HEK293 (cell line): ENCODE data around the gene MOSMO.

Experiments used
- CTCF ChIA-PET: fragments of 350-600 bp; formaldehyde crosslinking; extraction: SDS; loops from one replicate; lab custom pipeline; 2021; ENCODE audit warnings: antibody characterized with exemption; lab: Yijun Ruan, JAX
- POLR2A ChIA-PET: fragments of 300-600 bp; formaldehyde crosslinking; extraction: SDS; loops from one replicate; lab custom pipeline; 2020; ENCODE audit warnings: antibody characterized with exemption, inconsistent platforms; lab: Yijun Ruan, JAX
- H3K27ac ChIP-seq: fragments of 200-500 bp; sonication (Bioruptor generic); 2 replicates; pipeline ENCODE4 v1.5.1; 2014; ENCODE audit warnings: low read depth, low read length, control low read depth, inconsistent platforms; ENCODE audit errors: extremely low read depth
- H3K36me3 ChIP-seq, 2 experiments: fragments of 200-500 bp in 1 of 2; sonication (Bioruptor generic) in 1 of 2; 1 replicate in 1 of 2; 2 replicates in 1 of 2; pipeline ENCODE4 v1.5.1; 2014 to 2017; ENCODE audit warnings: inconsistent platforms in 2 of 2, low read length in 2 of 2; ENCODE audit not compliant: control insufficient read depth in 2 of 2, insufficient read depth in 1 of 2
- H3K4me1 ChIP-seq: fragments of 200-500 bp; sonication (Bioruptor generic); 2 replicates; pipeline ENCODE4 v1.5.1; 2014; ENCODE audit warnings: mild to moderate bottlenecking, low read length, inconsistent platforms; ENCODE audit not compliant: control insufficient read depth, insufficient read depth
- H3K4me3 ChIP-seq: 2 replicates; pipeline ENCODE4 v1.5.1; 2011; ENCODE audit warnings: low read depth, mild to moderate bottlenecking, control low read depth, low read length, moderate library complexity
- H3K9me3 ChIP-seq: fragments of 200-500 bp; sonication (Bioruptor generic); 2 replicates; pipeline ENCODE4 v1.5.1; 2014; ENCODE audit warnings: low read depth, low read length, inconsistent platforms; ENCODE audit not compliant: control insufficient read depth, insufficient read depth
- BCL6B ChIP-seq: fragments of 450-650 bp; formaldehyde crosslinking; IDR thresholded peaks from 2 replicates; pipeline ENCODE4 v1.5.1; 2017; ENCODE audit warnings: missing biosample characterization, missing genetic modification characterization
- GFI1B ChIP-seq: fragments of 450-650 bp; formaldehyde crosslinking; IDR thresholded peaks from 2 replicates; pipeline ENCODE4 v1.5.1; 2016; ENCODE audit warnings: missing biosample characterization, missing genetic modification characterization
- HOXD13 ChIP-seq: sonication (generic); formaldehyde crosslinking; IDR thresholded peaks from 2 replicates; pipeline ENCODE4 v1.8.0; 2022; ENCODE audit warnings: missing genetic modification reagents, borderline replicate concordance
- INSM2 ChIP-seq: fragments of 450-650 bp; formaldehyde crosslinking; IDR thresholded peaks from 2 replicates; pipeline ENCODE4 v1.5.1; 2016; ENCODE audit warnings: missing biosample characterization, missing genetic modification characterization
- KLF10 ChIP-seq: fragments of 450-650 bp; IDR thresholded peaks from 2 replicates; pipeline ENCODE4 v1.5.1; 2018; ENCODE audit warnings: missing biosample characterization, mild to moderate bottlenecking, missing genetic modification characterization
- OSR2 ChIP-seq: fragments of 450-650 bp; formaldehyde crosslinking; IDR thresholded peaks from 2 replicates; pipeline ENCODE4 v1.5.1; 2016; ENCODE audit warnings: missing biosample characterization, missing genetic modification characterization
- PBX3 ChIP-seq: sonication (generic); formaldehyde crosslinking; IDR thresholded peaks from 2 replicates; pipeline ENCODE4 v1.8.1; 2022; ENCODE audit warnings: mild to moderate bottlenecking, moderate library complexity, missing genetic modification reagents
- ZBTB1 ChIP-seq: fragments of 450-650 bp; formaldehyde crosslinking; IDR thresholded peaks from 2 replicates; pipeline ENCODE4 v1.5.1; 2016; ENCODE audit warnings: missing biosample characterization, missing genetic modification characterization
- ZIC2 ChIP-seq: fragments of 450-650 bp; formaldehyde crosslinking; IDR thresholded peaks from 2 replicates; pipeline ENCODE4 v1.5.1; 2016; ENCODE audit warnings: missing biosample characterization, missing genetic modification characterization
- ZNF112 ChIP-seq: fragments of 450-650 bp; formaldehyde crosslinking; IDR thresholded peaks from 2 replicates; pipeline ENCODE4 v1.5.0; 2017; ENCODE audit warnings: missing biosample characterization, missing genetic modification characterization
- ZNF114 ChIP-seq: fragments of 450-650 bp; formaldehyde crosslinking; IDR thresholded peaks from 2 replicates; pipeline ENCODE4 v1.5.0; 2017; ENCODE audit warnings: missing biosample characterization, missing genetic modification characterization
- ZNF169 ChIP-seq: fragments of 450-650 bp; formaldehyde crosslinking; IDR thresholded peaks from 2 replicates; pipeline ENCODE4 v1.5.1; 2016; ENCODE audit warnings: missing biosample characterization, missing genetic modification characterization
- ZNF26 ChIP-seq: fragments of 450-650 bp; formaldehyde crosslinking; IDR thresholded peaks from 2 replicates; pipeline ENCODE4 v1.5.1; 2016; ENCODE audit warnings: missing biosample characterization, missing genetic modification characterization
- ZNF426 ChIP-seq: fragments of 450-650 bp; formaldehyde crosslinking; IDR thresholded peaks from 2 replicates; pipeline ENCODE4 v1.5.1; 2017; ENCODE audit warnings: missing biosample characterization, missing genetic modification characterization, mild to moderate bottlenecking, inconsistent platforms, moderate library complexity
- ZNF48 ChIP-seq: fragments of 450-650 bp; formaldehyde crosslinking; IDR thresholded peaks from 2 replicates; pipeline ENCODE4 v1.5.1; 2016; ENCODE audit warnings: missing biosample characterization, missing genetic modification characterization
- ZNF510 ChIP-seq: fragments of 450-650 bp; formaldehyde crosslinking; IDR thresholded peaks from 2 replicates; pipeline ENCODE4 v1.5.1; 2018; ENCODE audit warnings: mild to moderate bottlenecking, missing genetic modification characterization, missing biosample characterization; ENCODE audit not compliant: insufficient replicate concordance
- ZNF513 ChIP-seq: fragments of 450-650 bp; IDR thresholded peaks from 2 replicates; pipeline ENCODE4 v1.5.1; 2018; ENCODE audit warnings: missing biosample characterization, missing genetic modification characterization
- ZNF529 ChIP-seq: fragments of 450-650 bp; formaldehyde crosslinking; IDR thresholded peaks from 2 replicates; pipeline ENCODE4 v1.5.1; 2017; ENCODE audit warnings: missing genetic modification characterization, missing biosample characterization; ENCODE audit not compliant: insufficient replicate concordance
- ZNF571 ChIP-seq: fragments of 450-650 bp; formaldehyde crosslinking; IDR thresholded peaks from 2 replicates; pipeline ENCODE4 v1.5.0; 2017; ENCODE audit warnings: missing biosample characterization, missing genetic modification characterization
- ZNF624 ChIP-seq: fragments of 450-650 bp; formaldehyde crosslinking; IDR thresholded peaks from 2 replicates; pipeline ENCODE4 v1.5.1; 2017; ENCODE audit warnings: missing biosample characterization, missing genetic modification characterization
- ZNF645 ChIP-seq: fragments of 450-650 bp; formaldehyde crosslinking; IDR thresholded peaks from 2 replicates; pipeline ENCODE4; 2016; ENCODE audit warnings: missing biosample characterization, missing genetic modification characterization
- ZNF660 ChIP-seq: fragments of 450-650 bp; IDR thresholded peaks from 2 replicates; pipeline ENCODE4 v1.5.1; 2018; ENCODE audit warnings: missing biosample characterization, mild to moderate bottlenecking, missing genetic modification characterization
- ZNF701 ChIP-seq: fragments of 450-650 bp; formaldehyde crosslinking; IDR thresholded peaks from 2 replicates; pipeline ENCODE4 v1.5.1; 2016; ENCODE audit warnings: missing biosample characterization, missing genetic modification characterization
- ZNF768 ChIP-seq: fragments of 450-650 bp; formaldehyde crosslinking; IDR thresholded peaks from 2 replicates; pipeline ENCODE4 v1.5.1; 2018; ENCODE audit warnings: missing biosample characterization, mild to moderate bottlenecking, missing genetic modification characterization
- ZNF837 ChIP-seq: fragments of 450-650 bp; formaldehyde crosslinking; IDR thresholded peaks from 2 replicates; pipeline ENCODE4 v1.5.1; 2016; ENCODE audit warnings: missing biosample characterization, missing genetic modification characterization
- TF ChIP-seq, protein P1 (sequence below): fragments of 450-650 bp; formaldehyde crosslinking; IDR thresholded peaks from 2 replicates; pipeline ENCODE4 v1.5.1; 2016; ENCODE audit warnings: missing biosample characterization, missing genetic modification characterization
- TF ChIP-seq, protein P2 (sequence below): fragments of 450-650 bp; formaldehyde crosslinking; IDR thresholded peaks from 2 replicates; pipeline ENCODE4 v1.5.1; 2016; ENCODE audit warnings: missing biosample characterization, missing genetic modification characterization

The MOSMO gene

GRCh38 chr16:21990381-21990944 lies 17.4 kb upstream of the MOSMO start:
- H3K27ac ChIP-seq = no peak overlapping the region
- POLR2A ChIA-PET = interaction anchor here (0.6 to 1.8 kb wide), 4 partner anchors 16 to 98 kb away, joined by 3 to 5 read pairs (median 4); partner anchors contain the start of gene UQCRC2
- CTCF ChIA-PET = interaction anchor here (1.6 to 2.8 kb wide), 6 partner anchors 9 to 198 kb away, joined by 4 to 20 read pairs (median 10); no protein-coding TSS in a partner anchor
- H3K4me1 ChIP-seq = peaks cover 13% of the 10 kb centered on the region
- no peak overlapping the region for H3K4me3 ChIP-seq
- H3K9me3 ChIP-seq = no peaks in the 10 kb centered on the region
- peaks cover 0 to 12% of the 10 kb centered on the region in 2 experiments; a peak in 1 of 3 replicates for H3K36me3 ChIP-seq
- no peak for TF ChIP-seq ZNF510 (tag by site-specific recombination)
- TF ChIP-seq ZNF624 = no peak
- TF ChIP-seq BCL6B (tag by site-specific recombination) = no peak
- no peak for TF ChIP-seq ZNF112 (tag by site-specific recombination)
- TF ChIP-seq ZNF768 (tag by site-specific recombination) = no peak
- no peak for TF ChIP-seq ZIC2 (tag by site-specific recombination)
- TF ChIP-seq ZNF529 (tag by site-specific recombination) = no peak
- no peak for TF ChIP-seq HOXD13
- TF ChIP-seq, protein P1, sequence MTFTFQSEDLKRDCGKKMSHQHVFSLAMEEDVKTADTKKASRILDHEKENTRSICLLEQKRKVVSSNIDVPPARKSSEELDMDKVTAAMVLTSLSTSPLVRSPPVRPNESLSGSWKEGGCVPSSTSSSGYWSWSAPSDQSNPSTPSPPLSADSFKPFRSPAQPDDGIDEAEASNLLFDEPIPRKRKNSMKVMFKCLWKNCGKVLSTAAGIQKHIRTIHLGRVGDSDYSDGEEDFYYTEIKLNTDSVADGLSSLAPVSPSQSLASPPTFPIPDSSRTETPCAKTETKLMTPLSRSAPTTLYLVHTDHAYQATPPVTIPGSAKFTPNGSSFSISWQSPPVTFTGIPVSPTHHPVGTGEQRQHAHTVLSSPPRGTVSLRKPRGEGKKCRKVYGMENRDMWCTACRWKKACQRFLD = no peak
- TF ChIP-seq GFI1B (tag by site-specific recombination) = no peak
- TF ChIP-seq ZNF26 (tag by site-specific recombination) = no peak
- TF ChIP-seq ZNF513 (tag by site-specific recombination) = no peak
- TF ChIP-seq ZNF48 (tag by site-specific recombination) = no peak
- TF ChIP-seq ZNF571 (tag by site-specific recombination) = no peak
- no peak for TF ChIP-seq KLF10
- no peak for TF ChIP-seq ZNF114 (tag by site-specific recombination)
- TF ChIP-seq OSR2 (tag by site-specific recombination) = peak; percentile 78
- no peak for TF ChIP-seq ZNF660 (tag by site-specific recombination)
- TF ChIP-seq INSM2 (tag by site-specific recombination) = no peak; the same call in 1 of the 2 replicates
- no peak for TF ChIP-seq PBX3 (CRISPR knock-in tag)
- TF ChIP-seq ZNF701 = no peak
- no peak for TF ChIP-seq ZNF645 (tag by site-specific recombination)
- no peak for TF ChIP-seq ZNF426 (tag by site-specific recombination)
- no peak for TF ChIP-seq ZBTB1 (tag by site-specific recombination)
- TF ChIP-seq ZNF837 (tag by site-specific recombination) = no peak
- no peak for TF ChIP-seq ZNF169 (tag by site-specific recombination)
- TF ChIP-seq, protein P2, sequence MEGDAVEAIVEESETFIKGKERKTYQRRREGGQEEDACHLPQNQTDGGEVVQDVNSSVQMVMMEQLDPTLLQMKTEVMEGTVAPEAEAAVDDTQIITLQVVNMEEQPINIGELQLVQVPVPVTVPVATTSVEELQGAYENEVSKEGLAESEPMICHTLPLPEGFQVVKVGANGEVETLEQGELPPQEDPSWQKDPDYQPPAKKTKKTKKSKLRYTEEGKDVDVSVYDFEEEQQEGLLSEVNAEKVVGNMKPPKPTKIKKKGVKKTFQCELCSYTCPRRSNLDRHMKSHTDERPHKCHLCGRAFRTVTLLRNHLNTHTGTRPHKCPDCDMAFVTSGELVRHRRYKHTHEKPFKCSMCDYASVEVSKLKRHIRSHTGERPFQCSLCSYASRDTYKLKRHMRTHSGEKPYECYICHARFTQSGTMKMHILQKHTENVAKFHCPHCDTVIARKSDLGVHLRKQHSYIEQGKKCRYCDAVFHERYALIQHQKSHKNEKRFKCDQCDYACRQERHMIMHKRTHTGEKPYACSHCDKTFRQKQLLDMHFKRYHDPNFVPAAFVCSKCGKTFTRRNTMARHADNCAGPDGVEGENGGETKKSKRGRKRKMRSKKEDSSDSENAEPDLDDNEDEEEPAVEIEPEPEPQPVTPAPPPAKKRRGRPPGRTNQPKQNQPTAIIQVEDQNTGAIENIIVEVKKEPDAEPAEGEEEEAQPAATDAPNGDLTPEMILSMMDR (tag by site-specific recombination) = no peak
